GM18499 (cell line): Measurements from ENCODE around the gene KIFC1.
A peak's percentile ranks its signal among the peaks of the same experiment; 100 is the strongest.

Source experiments
- ATAC-seq: cut with Tn5 transposase; IDR thresholded peaks from one replicate; pipeline ENCODE4 v1.9.1; 2021; ENCODE audit warnings: moderate number of reproducible peaks; ENCODE audit not compliant: insufficient read depth, unreplicated experiment

Gene KIFC1

DNA sequence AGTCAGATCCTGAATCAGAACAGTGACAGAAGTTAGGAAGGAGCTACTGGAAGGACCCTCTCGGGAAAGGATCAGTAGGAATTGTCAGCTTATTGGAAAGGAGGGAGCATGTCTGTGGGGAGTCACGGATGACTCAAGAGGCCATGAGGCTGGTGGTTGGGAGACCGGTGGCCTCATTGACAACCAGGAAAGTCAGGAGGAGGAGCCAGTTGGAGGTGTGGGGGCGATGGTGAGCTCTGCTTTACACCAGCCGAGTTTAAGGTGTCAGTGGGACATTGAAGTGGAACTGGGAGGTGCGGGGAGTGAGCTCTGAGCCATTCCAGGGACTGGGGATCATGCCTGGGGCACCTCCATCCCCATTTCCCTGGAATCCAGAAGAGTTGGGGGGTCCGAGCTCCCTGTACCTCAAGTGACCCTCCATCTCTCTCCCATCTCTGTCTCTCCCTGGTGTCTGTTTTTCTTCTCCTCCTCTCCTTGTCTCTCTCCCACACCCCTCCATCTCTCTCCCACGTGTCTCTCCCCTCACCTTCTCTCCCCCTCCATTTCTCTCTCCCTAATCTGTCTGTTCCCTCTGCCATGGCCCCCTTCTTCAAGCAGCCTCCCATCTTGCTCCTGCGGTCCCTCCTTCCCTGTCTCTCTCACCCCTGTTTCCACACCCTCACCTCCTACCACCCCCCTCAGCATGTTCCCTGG lies 48.5 kb downstream of the KIFC1 start:
- ATAC-seq = no peak

DNA sequence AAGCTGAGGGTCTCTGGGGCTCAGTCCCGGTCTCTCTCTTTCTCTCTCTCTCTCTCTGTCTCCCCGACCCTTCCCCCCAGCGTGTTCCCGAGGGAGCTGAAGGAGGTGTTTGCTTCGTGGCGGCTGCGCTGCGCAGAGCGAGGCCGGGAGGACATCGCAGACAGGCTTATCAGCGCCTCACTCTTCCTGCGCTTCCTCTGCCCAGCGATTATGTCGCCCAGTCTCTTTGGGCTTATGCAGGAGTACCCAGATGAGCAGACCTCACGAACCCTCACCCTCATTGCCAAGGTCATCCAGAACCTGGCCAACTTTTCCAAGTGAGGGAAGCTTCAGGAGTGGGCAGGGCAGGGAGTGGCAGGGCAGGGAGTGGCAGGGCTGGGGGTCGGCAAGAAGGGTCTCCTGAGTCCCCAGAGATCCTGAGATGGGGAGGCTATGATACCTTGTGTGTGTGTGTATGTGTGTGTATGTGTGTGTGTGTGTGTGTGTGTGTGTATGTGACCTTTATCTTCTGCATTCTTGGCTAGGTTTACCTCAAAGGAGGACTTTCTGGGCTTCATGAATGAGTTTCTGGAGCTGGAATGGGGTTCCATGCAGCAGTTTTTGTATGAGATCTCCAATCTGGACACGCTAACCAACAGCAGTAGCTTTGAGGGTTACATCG lies 49.2 kb downstream of the KIFC1 start:
- ATAC-seq = no peak

GRCh38 chr6:33441457-33441856 lies 49.8 kb downstream of the KIFC1 start:
- ATAC-seq = no peak

- ATAC-seq = no peak
These were observed 50.7 kb downstream of the KIFC1 start for GRCh38 chr6:33442283-33442682.

- no peak for ATAC-seq
These were observed 51.4 kb downstream of the KIFC1 start for GRCh38 chr6:33443025-33443424.

GRCh38 chr6:33443619-33444504 lies 52.2 kb downstream of the KIFC1 start:
- no peak for ATAC-seq

DNA sequence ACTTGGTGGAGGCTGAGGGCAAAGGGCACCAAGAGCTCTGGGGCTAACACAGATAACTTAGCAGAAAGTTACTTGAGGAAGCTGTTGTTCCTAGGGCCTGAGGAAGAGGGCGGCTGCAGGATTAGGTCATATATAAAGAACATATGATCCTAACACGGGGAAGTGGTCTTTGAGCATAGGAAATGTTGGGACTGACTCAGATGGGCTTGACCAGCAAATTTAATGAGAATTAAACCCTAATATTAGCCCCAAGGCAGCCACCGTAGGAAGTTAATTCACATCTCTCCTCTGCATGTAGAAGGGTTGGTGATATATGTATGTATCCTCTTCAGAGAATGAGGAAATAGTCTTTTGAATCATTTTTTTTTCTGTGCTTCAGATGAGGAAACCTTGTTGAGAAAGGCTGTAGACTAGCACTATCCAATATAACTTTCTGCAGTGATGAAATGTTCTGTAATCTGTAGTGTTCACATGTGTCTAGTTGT lies 53.5 kb downstream of the KIFC1 start:
- ATAC-seq = no peak

DNA sequence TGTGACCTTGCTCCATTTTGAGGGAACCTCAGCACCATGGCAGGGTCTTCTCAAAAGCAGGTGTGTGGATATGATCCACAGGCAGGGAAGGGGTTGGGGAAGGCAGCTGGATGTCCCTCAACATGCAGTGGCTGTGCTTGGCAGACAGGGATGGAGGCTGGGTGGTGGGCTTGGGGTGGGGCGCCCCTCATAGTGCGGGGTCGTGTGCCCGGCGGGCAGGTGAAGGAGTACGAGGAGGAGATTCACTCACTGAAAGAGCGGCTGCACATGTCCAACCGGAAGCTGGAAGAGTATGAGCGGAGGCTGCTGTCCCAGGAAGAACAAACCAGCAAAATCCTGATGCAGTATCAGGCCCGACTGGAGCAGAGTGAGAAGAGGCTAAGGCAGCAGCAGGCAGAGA lies 54.7 kb downstream of the KIFC1 start:
- no peak for ATAC-seq

DNA sequence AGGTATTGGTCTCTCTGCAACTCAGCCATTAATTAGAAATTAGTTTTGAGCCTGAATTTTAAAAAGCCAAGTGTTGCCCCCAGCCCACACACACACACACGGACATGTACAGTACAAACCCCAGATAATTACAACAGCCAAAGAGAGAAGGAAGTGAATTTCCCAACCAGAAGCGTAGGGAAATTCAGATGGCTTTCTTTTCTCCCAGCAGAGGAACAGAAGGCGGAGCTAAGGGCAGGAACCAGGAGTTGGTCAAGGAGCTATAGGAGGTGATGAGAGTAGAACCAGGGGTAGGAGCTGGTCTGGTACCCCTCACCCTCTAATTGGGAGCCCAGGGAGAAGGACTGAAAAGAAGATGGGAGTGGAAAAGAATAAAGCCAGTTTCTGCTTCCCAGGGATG lies 58.8 kb downstream of the KIFC1 start:
- no peak for ATAC-seq

DNA sequence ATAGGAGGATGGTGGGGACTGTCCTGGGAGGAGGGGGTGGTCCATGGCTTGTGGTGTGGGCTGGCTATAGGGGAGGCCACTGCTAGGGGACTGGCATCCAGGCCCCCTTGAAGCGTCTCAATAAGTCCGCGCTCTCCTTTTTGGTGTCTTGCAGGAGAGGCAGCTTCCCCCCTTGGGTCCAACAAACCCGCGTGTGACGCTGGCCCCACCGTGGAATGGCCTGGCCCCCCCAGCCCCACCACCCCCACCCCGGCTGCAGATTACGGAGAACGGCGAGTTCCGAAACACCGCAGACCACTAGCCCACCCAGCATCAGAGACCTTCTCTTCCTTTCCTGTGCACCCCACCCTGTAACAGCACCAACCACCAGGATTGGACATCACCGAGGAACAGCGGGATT lies 60.0 kb downstream of the KIFC1 start:
- ATAC-seq = no peak

- ATAC-seq = no peak
These were observed 60.9 kb downstream of the KIFC1 start for GRCh38 chr6:33452496-33452895.

GRCh38 chr6:33453393-33454008 lies 61.9 kb downstream of the KIFC1 start:
- no peak for ATAC-seq

DNA sequence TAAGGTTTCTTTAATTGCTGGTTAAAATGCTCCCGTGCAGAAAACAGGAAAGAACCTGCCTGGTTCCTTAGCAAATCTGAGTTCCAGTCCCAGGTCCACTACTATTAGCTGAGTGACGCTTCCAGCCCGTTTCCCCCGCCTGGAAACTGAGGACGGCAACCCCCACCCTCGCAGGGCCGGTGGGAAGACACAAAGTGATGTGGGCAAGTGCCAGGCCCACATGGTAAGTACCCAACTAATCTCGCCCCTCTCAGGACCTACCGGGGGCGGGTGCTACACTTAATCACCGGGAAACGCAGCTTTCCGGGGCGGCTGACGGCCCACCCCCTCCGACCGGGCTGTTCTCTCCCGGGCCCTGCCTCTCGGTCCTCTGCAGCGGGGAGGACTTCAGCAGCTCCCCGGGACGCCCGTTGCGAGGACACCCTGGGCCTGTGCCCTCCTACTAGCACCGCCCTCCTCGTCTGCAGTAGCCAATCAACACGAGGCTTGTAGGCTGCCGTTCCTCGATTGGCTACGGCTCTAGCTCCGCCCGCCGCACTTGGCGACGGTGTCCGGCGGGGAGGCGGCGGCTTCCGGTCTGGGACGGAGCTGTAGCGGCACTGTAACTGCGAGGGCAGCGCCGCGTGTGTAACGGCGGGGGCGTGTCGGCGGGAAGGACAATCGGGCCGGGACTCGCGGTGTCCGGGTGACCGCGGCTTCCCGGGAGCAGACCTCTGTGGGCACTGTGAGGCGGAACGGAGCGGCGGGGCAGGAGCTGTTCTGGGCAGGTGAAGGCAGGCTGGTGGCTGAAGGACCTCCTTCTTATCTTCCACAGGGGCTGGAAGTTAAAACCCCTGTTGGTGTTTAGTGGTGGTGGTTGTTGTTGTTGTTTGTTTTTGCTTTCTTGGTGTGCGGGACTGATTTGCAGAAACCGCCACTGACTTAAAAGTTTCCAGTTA lies 62.7 kb downstream of the KIFC1 start, which contains the start of gene ZBTB9:
Gene ZBTB9, plus strand, starts transcription at position 568 of the 938 bp plus-strand sequence. CDS start 525 bp downstream, outside the sequence.
- ATAC-seq = peak; percentile 94

DNA sequence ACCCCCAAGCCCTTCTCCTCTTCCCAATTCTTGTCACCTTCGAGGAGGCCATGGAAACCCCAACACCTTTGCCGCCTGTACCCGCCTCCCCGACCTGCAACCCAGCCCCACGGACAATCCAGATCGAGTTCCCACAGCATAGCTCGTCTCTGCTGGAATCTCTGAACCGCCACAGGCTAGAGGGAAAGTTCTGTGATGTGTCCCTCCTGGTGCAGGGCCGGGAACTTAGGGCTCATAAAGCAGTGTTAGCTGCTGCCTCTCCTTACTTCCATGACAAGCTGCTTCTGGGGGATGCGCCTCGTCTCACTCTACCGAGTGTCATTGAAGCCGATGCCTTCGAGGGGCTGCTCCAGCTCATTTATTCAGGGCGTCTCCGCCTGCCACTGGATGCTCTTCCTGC lies 63.4 kb downstream of the KIFC1 start:
- no peak for ATAC-seq

DNA sequence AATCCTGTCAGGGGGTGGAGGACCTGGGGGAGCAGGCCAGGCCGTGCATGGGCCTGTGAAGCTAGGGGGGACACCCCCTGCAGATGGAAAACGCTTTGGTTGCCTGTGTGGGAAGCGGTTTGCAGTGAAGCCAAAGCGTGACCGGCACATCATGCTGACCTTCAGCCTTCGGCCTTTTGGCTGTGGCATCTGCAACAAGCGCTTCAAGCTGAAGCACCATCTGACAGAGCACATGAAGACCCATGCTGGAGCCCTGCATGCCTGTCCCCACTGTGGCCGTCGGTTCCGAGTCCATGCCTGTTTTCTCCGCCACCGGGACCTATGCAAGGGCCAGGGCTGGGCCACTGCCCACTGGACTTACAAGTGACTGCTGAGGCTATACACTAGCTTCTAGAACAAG lies 64.5 kb downstream of the KIFC1 start:
- no peak for ATAC-seq

- ATAC-seq = no peak
These were observed 67.1 kb downstream of the KIFC1 start for GRCh38 chr6:33458676-33459075.

- ATAC-seq = no peak
These were observed 67.6 kb downstream of the KIFC1 start for GRCh38 chr6:33459226-33459625.
